Subcutaneous adipose tissue (tissue), 4 donors: ENCODE data around the gene DPPA2. TPM values are rescaled to one million over a fixed set of nuclear protein-coding genes. Genes with fewer than 3 reads are reported as not detected.

ENCODE experiments used
- CTCF ChIP-seq: fragments of 450-650 bp; IDR thresholded peaks from one replicate; pipeline ENCODE4 v1.5.1; 2016; ENCODE audit warnings: low read depth, mild to moderate bottlenecking, control low read depth, antibody characterized with exemption, moderate library complexity
- total RNA-seq, 4 donors: library from RNA; depleted of rRNA; stranded (reverse); fragments of >200 nt; gene quantifications; one replicate each; pipeline ENCODE4 v1.1.0, GENCODE V29; 2016

DPPA2 gene
- total RNA-seq, 4 donors from 2014 or later, result not detected

- TF ChIP-seq CTCF, result no peak
Measured at GRCh38 chr3:109351231-109351630, 34.9 kb upstream of the DPPA2 start.

- no peak for TF ChIP-seq CTCF
Measured at GRCh38 chr3:109346770-109347295, 30.5 kb upstream of the DPPA2 start.

DNA sequence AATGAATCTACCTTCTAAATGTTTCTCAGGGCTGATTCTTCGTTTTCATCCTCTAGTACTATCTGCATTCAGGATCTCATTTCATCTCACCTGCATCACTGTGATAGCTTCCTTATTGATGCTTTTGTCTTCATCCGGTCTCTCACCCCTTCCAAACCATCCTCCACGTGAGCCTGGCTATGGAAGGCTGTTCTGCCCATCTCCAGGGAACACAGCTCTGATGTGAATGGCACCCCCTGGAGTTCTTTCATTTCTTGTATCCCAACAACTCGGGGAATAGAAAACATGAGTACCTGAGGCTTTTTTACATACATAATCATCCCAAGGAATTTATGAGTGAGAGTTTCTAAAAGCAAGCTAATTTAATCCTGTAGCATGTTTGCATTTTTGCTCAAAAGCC, 29.8 kb upstream of the DPPA2 start:
- no peak for TF ChIP-seq CTCF

- TF ChIP-seq CTCF, result no peak
Measured at GRCh38 chr3:109339714-109340648, 23.7 kb upstream of the DPPA2 start.

GRCh38 chr3:109339197-109339596, 22.9 kb upstream of the DPPA2 start:
- TF ChIP-seq CTCF, result no peak

DNA sequence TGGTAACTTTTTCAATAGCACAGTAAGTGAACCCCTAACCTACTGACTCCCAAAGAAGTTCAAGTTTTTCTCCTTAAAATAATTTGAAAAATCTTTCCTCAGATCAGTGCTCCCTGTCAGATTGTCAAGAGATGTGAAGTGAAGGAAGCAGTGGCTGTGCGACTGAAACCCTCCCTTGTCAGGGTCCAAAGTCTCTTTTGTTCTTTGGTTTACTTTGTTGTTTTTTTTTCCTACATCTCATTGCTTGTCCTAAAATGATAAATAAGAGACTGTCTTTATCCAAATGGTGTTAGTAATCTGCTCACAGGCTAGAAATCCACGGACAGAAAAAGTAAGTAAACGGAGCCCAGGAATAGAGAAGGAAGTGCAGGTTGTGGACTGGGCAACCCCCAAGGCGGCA, 22.0 kb upstream of the DPPA2 start:
- no peak for TF ChIP-seq CTCF

GRCh38 chr3:109337393-109337792, 21.1 kb upstream of the DPPA2 start, which contains the start of gene DPPA4:
Gene DPPA4 (minus strand): TSS chr3:109337546. CDS start chr3:109337517, 29 bp downstream.
- TF ChIP-seq CTCF, result no peak
